ENCODE results near the gene RFPL4A. TPM values are rescaled to one million over a fixed set of nuclear protein-coding genes. Genes with fewer than 3 reads are reported as not detected.

RFPL4A gene
- total and polyA plus RNA-seq, 2 donors from 2014 or later: 0.41 TPM; not detected in 1

DNA sequence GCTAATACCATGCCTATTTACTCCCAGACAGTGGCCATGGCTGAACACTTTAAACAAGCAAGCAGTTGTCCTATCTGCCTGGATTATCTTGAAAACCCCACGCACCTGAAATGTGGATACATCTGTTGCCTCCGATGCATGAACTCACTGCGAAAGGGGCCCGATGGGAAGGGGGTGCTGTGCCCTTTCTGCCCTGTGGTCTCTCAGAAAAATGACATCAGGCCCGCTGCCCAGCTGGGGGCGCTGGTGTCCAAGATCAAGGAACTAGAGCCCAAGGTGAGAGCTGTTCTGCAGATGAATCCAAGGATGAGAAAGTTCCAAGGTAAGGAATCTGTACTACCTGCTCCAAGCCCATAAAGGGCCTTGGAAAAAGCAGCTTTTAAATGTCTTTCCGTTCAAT, 18.6 kb downstream of the RFPL4A start:
- FAIRE-seq (no peak), DNase-seq (no peak)
- TF ChIP-seq, protein P1, sequence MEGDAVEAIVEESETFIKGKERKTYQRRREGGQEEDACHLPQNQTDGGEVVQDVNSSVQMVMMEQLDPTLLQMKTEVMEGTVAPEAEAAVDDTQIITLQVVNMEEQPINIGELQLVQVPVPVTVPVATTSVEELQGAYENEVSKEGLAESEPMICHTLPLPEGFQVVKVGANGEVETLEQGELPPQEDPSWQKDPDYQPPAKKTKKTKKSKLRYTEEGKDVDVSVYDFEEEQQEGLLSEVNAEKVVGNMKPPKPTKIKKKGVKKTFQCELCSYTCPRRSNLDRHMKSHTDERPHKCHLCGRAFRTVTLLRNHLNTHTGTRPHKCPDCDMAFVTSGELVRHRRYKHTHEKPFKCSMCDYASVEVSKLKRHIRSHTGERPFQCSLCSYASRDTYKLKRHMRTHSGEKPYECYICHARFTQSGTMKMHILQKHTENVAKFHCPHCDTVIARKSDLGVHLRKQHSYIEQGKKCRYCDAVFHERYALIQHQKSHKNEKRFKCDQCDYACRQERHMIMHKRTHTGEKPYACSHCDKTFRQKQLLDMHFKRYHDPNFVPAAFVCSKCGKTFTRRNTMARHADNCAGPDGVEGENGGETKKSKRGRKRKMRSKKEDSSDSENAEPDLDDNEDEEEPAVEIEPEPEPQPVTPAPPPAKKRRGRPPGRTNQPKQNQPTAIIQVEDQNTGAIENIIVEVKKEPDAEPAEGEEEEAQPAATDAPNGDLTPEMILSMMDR (IDR thresholded peaks at IDR 0.05; ENCODE audit: borderline replicate concordance, extremely low read depth, insufficient read depth): no peak
- intact Hi-C loops (cut with DNase I): no loop called here
- H3K27ac ChIP-seq (ENCODE audit: low read depth in 2 of 2, low read length in 2 of 2): no peak overlapping the region
- no peaks in the 10 kb centered on the region for H3K36me3 ChIP-seq (ENCODE audit: control insufficient read depth in 2 of 3, insufficient read depth in 3 of 3, low read length in 3 of 3)
- H3K9me3 ChIP-seq (ENCODE audit: control insufficient read depth in 2 of 3, insufficient read depth in 1 of 3, low read length in 3 of 3): no peaks in the 10 kb centered on the region
- H3K27me3 ChIP-seq (ENCODE audit: control insufficient read depth, insufficient read depth, low read length): no peaks in the 10 kb centered on the region
- H3K4me1 ChIP-seq (ENCODE audit: control insufficient read depth in 2 of 3, insufficient read depth in 2 of 3, low read depth in 1 of 3, low read length in 3 of 3): no peaks in the 10 kb centered on the region
- no peak overlapping the region for H3K4me3 ChIP-seq (ENCODE audit: low read length in 3 of 3)
- no peak overlapping the region for H3K9ac ChIP-seq (ENCODE audit: low read length in 3 of 3)

DNA sequence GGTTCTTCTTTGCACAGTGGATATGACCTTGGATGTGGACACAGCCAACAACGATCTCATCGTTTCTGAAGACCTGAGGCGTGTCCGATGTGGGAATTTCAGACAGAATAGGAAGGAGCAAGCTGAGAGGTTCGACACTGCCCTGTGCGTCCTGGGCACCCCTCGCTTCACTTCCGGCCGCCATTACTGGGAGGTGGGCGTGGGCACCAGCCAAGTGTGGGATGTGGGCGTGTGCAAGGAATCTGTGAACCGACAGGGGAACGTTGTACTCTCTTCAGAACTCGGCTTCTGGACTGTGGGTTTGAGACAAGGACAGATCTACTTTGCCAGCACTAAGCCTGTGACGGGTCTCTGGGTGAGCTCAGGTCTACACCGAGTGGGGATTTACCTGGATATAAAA, 19.4 kb downstream of the RFPL4A start:
- Histone ChIP-seq H3K27me3 (ENCODE audit: control insufficient read depth, insufficient read depth, low read length) (no peaks in the 10 kb centered on the region), H3K36me3 (ENCODE audit: control insufficient read depth in 2 of 3, insufficient read depth in 3 of 3, low read length in 3 of 3) (no peaks in the 10 kb centered on the region), H3K9me3 (ENCODE audit: control insufficient read depth in 2 of 3, insufficient read depth in 1 of 3, low read length in 3 of 3) (no peaks in the 10 kb centered on the region), H3K4me3 (ENCODE audit: low read length in 3 of 3) (no peak overlapping the region), H3K9ac (ENCODE audit: low read length in 3 of 3) (no peak overlapping the region), H3K4me1 (ENCODE audit: control insufficient read depth in 2 of 3, insufficient read depth in 2 of 3, low read depth in 1 of 3, low read length in 3 of 3) (no peaks in the 10 kb centered on the region), H3K27ac (ENCODE audit: low read depth in 2 of 2, low read length in 2 of 2) (no peak overlapping the region)
- FAIRE-seq (no peak), DNase-seq (no peak)
- intact Hi-C loops (cut with DNase I): no loop called here
- TF ChIP-seq, protein P1 (IDR thresholded peaks at IDR 0.05; ENCODE audit: borderline replicate concordance, extremely low read depth, insufficient read depth): no peak

DNA sequence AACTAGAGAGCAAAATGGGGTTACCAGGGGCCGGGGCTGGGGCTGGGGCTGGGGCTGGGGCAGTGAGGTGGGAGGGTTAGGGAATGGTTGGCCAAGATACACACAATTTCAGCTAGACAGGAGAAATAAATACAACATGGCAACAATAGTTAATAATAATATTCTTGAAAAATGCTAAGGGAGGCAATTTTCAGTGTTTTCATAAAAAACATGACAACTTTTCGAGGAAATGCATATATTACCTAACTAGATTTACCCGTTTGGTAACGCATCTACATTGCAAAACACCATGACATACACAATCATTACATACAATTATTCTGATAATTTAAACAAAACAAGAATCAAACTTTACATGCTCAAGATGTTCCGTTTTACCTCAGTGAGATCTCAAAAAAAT, 22.2 kb downstream of the RFPL4A start:
- intact Hi-C loops (cut with DNase I): no loop called here
- TF ChIP-seq, protein P1 (IDR thresholded peaks at IDR 0.05; ENCODE audit: borderline replicate concordance, extremely low read depth, insufficient read depth): no peak
- Histone ChIP-seq H3K27me3 (ENCODE audit: control insufficient read depth, insufficient read depth, low read length) (no peaks in the 10 kb centered on the region), H3K9ac (ENCODE audit: low read length in 3 of 3) (no peak overlapping the region), H3K4me3 (ENCODE audit: low read length in 3 of 3) (no peak overlapping the region), H3K9me3 (ENCODE audit: control insufficient read depth in 2 of 3, insufficient read depth in 1 of 3, low read length in 3 of 3) (no peaks in the 10 kb centered on the region), H3K27ac (ENCODE audit: low read depth in 2 of 2, low read length in 2 of 2) (no peak overlapping the region), H3K4me1 (ENCODE audit: control insufficient read depth in 2 of 3, insufficient read depth in 2 of 3, low read depth in 1 of 3, low read length in 3 of 3) (no peaks in the 10 kb centered on the region), H3K36me3 (ENCODE audit: control insufficient read depth in 2 of 3, insufficient read depth in 3 of 3, low read length in 3 of 3) (no peaks in the 10 kb centered on the region)
- FAIRE-seq (no peak), DNase-seq (no peak)

DNA sequence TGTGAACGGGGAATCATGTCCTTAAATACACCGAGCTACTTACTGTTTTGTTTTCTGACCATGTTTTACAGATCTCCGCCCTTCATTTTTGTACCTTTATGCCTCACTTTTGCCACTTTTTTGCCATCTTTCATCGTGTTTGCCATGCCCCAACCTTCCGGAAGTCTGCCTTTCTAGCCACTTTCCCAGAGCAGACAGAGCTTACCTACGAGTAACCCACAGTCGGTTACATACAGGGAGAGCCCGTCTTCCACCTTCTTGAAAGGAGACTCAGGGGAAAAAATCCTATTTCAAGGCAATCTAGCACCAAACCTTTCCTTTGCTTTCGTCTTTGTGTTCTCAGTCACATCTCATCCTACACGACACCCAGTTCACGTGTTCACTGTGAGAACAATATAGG, 36.1 kb downstream of the RFPL4A start:
- Histone ChIP-seq H3K27me3 (ENCODE audit: control insufficient read depth, insufficient read depth, low read length) (no peaks in the 10 kb centered on the region), H3K4me1 (ENCODE audit: control insufficient read depth in 2 of 3, insufficient read depth in 2 of 3, low read depth in 1 of 3, low read length in 3 of 3) (no peaks in the 10 kb centered on the region), H3K36me3 (ENCODE audit: control insufficient read depth in 2 of 3, insufficient read depth in 3 of 3, low read length in 3 of 3) (no peaks in the 10 kb centered on the region), H3K9ac (ENCODE audit: low read length in 3 of 3) (no peak overlapping the region), H3K27ac (ENCODE audit: low read depth in 2 of 2, low read length in 2 of 2) (no peak overlapping the region), H3K4me3 (ENCODE audit: low read length in 3 of 3) (no peak overlapping the region), H3K9me3 (ENCODE audit: control insufficient read depth in 2 of 3, insufficient read depth in 1 of 3, low read length in 3 of 3) (no peaks in the 10 kb centered on the region)
- TF ChIP-seq, protein P1 (IDR thresholded peaks at IDR 0.05; ENCODE audit: borderline replicate concordance, extremely low read depth, insufficient read depth): no peak
- DNase-seq (no peak), FAIRE-seq (no peak)
- intact Hi-C loops (cut with DNase I): no loop called here

Measured in kidney (tissue), 14 donors.